SK-N-SH (cell line): ENCODE data around the gene ST6GALNAC2. TPM values are rescaled to one million over a fixed set of nuclear protein-coding genes. Genes with fewer than 3 reads are reported as not detected.
A peak's percentile ranks its signal among the peaks of the same experiment; 100 is the strongest.

Source experiments
- CTCF ChIA-PET: fragments of 300-600, 350-600 bp; formaldehyde crosslinking; extraction: SDS; loops from one replicate; lab custom pipeline; 2021; lab: Yijun Ruan, JAX
- POLR2A ChIA-PET: fragments of 350-600 bp; sonication (Branson Sonifier 250); formaldehyde crosslinking; extraction: SDS; loops from one replicate; lab custom pipeline; 2020; ENCODE audit warnings: antibody characterized with exemption, inconsistent platforms; lab: Yijun Ruan, JAX
- DNase-seq: peaks from one replicate; pipeline ENCODE4 v3.0.0; 2012
- H2AFZ ChIP-seq: fragments of 200-600 bp; sonication (generic); 2 replicates; pipeline ENCODE4 v1.8.1; 2016; ENCODE audit warnings: antibody characterized with exemption, mild to moderate bottlenecking, low read depth
- H3F3A ChIP-seq: fragments of 200-600 bp; sonication (generic); replicated peaks from 2 replicates; pipeline ENCODE3; 2016; ENCODE audit warnings: antibody characterized with exemption, mild to moderate bottlenecking; ENCODE audit not compliant: insufficient read depth
- H3K27ac ChIP-seq, 2 experiments: fragments of 200-500 bp in 1 of 2; fragments of 200-600 bp in 1 of 2; sonication (Bioruptor generic) in 1 of 2; sonication (generic), shearing (Covaris generic) in 1 of 2; 2 replicates each; pipeline versions ENCODE4 v1.5.1 to v1.6.1; 2014 to 2016; ENCODE audit warnings: low read depth in 2 of 2, inconsistent platforms in 1 of 2, low read length in 1 of 2, mild to moderate bottlenecking in 1 of 2, mixed read lengths in 1 of 2
- H3K27me3 ChIP-seq: fragments of 200-600 bp; sonication (generic), shearing (Covaris generic); 2 replicates; pipeline ENCODE4 v1.6.1; 2016; ENCODE audit warnings: mixed run types; ENCODE audit not compliant: insufficient read depth
- H3K36me3 ChIP-seq, 2 experiments: fragments of 200-500 bp in 1 of 2; fragments of 200-600 bp in 1 of 2; sonication (Bioruptor generic) in 1 of 2; sonication (generic) in 1 of 2; replicated peaks in 1 of 2; 2 replicates each; pipeline versions ENCODE3 to v1.5.1; 2014 to 2016; ENCODE audit warnings: low read length in 1 of 2, mild to moderate bottlenecking in 1 of 2; ENCODE audit not compliant: insufficient read depth in 2 of 2, control insufficient read depth in 1 of 2
- H3K4me1 ChIP-seq, 2 experiments: fragments of 200-500 bp in 1 of 2; fragments of 200-600 bp in 1 of 2; sonication (Bioruptor generic) in 1 of 2; sonication (generic), shearing (Covaris generic) in 1 of 2; 2 replicates each; pipeline versions ENCODE4 v1.5.1 to v1.6.1; 2014 to 2016; ENCODE audit warnings: low read depth in 1 of 2, low read length in 1 of 2, mixed run types in 1 of 2; ENCODE audit not compliant: insufficient read depth in 2 of 2, control insufficient read depth in 1 of 2
- H3K4me2 ChIP-seq: fragments of 200-600 bp; sonication (generic), shearing (Covaris generic); 2 replicates; pipeline ENCODE4 v1.6.1; 2017; ENCODE audit warnings: mixed run types
- H3K4me3 ChIP-seq, 2 experiments: fragments of 200-500 bp in 1 of 2; fragments of 200-600 bp in 1 of 2; sonication (Bioruptor generic) in 1 of 2; sonication (generic), shearing (Covaris generic) in 1 of 2; 2 replicates each; pipeline versions ENCODE4 v1.5.1 to v1.8.1; 2014 to 2016; ENCODE audit warnings: low read depth in 2 of 2, inconsistent platforms in 1 of 2, low read length in 1 of 2, mild to moderate bottlenecking in 1 of 2, mixed read lengths in 1 of 2, moderate library complexity in 1 of 2
- H3K79me2 ChIP-seq: fragments of 200-600 bp; sonication (generic); 2 replicates; pipeline ENCODE4 v1.8.1; 2017; ENCODE audit warnings: mild to moderate bottlenecking; ENCODE audit not compliant: insufficient read depth
- H3K9ac ChIP-seq: fragments of 200-600 bp; sonication (generic); 2 replicates; pipeline ENCODE4 v1.6.1; 2017; ENCODE audit warnings: mixed run types
- H3K9me2 ChIP-seq: fragments of 200-600 bp; sonication (generic); 2 replicates; pipeline ENCODE4 v1.6.1; 2017; ENCODE audit warnings: mixed run types
- H3K9me3 ChIP-seq: fragments of 200-600 bp; sonication (generic); 2 replicates; pipeline ENCODE4 v1.6.1; 2017; ENCODE audit warnings: mixed run types, mild to moderate bottlenecking, moderate library complexity
- H4K20me1 ChIP-seq: fragments of 200-600 bp; sonication (generic); 2 replicates; pipeline ENCODE4 v1.6.1; 2017; ENCODE audit warnings: mild to moderate bottlenecking, mixed run types; ENCODE audit not compliant: insufficient read depth
- CHD2 ChIP-seq: fragments of 150-350 bp; IDR thresholded peaks from 2 replicates; pipeline ENCODE4 v1.6.1; 2018; ENCODE audit warnings: low read length; ENCODE audit not compliant: partially characterized antibody
- ELF1 ChIP-seq: IDR thresholded peaks from 2 replicates; pipeline ENCODE4 v1.4.0; 2012
- EP300 ChIP-seq, 2 experiments: IDR thresholded peaks; 2 replicates each; pipeline versions ENCODE4 v1.4.0 to v1.6.1; 2012; ENCODE audit warnings: borderline replicate concordance in 1 of 2, low read depth in 1 of 2, low read length in 1 of 2
- EZH2phosphoT487 ChIP-seq: fragments of 200-600 bp; sonication (generic); IDR thresholded peaks from 2 replicates; pipeline ENCODE4 v1.6.1; 2017; ENCODE audit warnings: low read depth, mixed run types, mild to moderate bottlenecking, antibody characterized with exemption, moderate library complexity, borderline replicate concordance
- FOSL2 ChIP-seq: IDR thresholded peaks from 2 replicates; pipeline ENCODE4 v1.4.0; 2012; ENCODE audit warnings: low read depth, mild to moderate bottlenecking, moderate library complexity, borderline replicate concordance
- FOXJ3 ChIP-seq: sonication (generic); formaldehyde crosslinking; IDR thresholded peaks from 2 replicates; pipeline ENCODE4 v1.5.1; 2020; ENCODE audit warnings: mild to moderate bottlenecking, missing genetic modification reagents
- JUND ChIP-seq: IDR thresholded peaks from 2 replicates; pipeline ENCODE4 v1.4.0; 2012
- MXI1 ChIP-seq: IDR thresholded peaks from 2 replicates; pipeline ENCODE4 v1.6.1; 2012; ENCODE audit warnings: mild to moderate bottlenecking, low read depth, low read length, improper control_type of control experiment
- NFIC ChIP-seq: IDR thresholded peaks from 2 replicates; pipeline ENCODE4 v1.4.0; 2012; ENCODE audit warnings: borderline replicate concordance
- NRF1 ChIP-seq: IDR thresholded peaks from 2 replicates; pipeline ENCODE4 v1.6.1; 2012; ENCODE audit warnings: low read depth, mild to moderate bottlenecking, low read length
- RAD21 ChIP-seq: IDR thresholded peaks from 2 replicates; pipeline ENCODE4 v1.6.1; 2012; ENCODE audit warnings: mild to moderate bottlenecking, low read length
- RXRA ChIP-seq: IDR thresholded peaks from 2 replicates; pipeline ENCODE4 v1.4.0; 2012; ENCODE audit warnings: low read depth, mild to moderate bottlenecking, borderline replicate concordance
- SIN3A ChIP-seq: IDR thresholded peaks from 2 replicates; pipeline ENCODE4 v1.6.1; 2012; ENCODE audit warnings: low read depth, mild to moderate bottlenecking, low read length, moderate library complexity, borderline replicate concordance
- SMC3 ChIP-seq: IDR thresholded peaks from 2 replicates; pipeline ENCODE4 v1.6.1; 2012; ENCODE audit warnings: low read depth, low read length, improper control_type of control experiment
- TAF1 ChIP-seq: IDR thresholded peaks from 2 replicates; pipeline ENCODE4 v1.6.1; 2012; ENCODE audit warnings: low read depth, mild to moderate bottlenecking, low read length, moderate library complexity, borderline replicate concordance
- TCF12 ChIP-seq: IDR thresholded peaks from 2 replicates; pipeline ENCODE4 v1.4.0; 2012
- WGBS: methylation state at CpG from one replicate; pipeline ENCODE4 v1.1.6; 2017; ENCODE audit warnings: low lambda C conversion rate; 5-methylcytosine and 5-hydroxymethylcytosine counted together
- polyA plus RNA-seq, 3 experiments: library from polyadenylated mRNA; depleted of rRNA; stranded (reverse); fragments of >200 nt; gene quantifications; 2 replicates each; pipeline ENCODE4 v1.2.3, GENCODE V29; 2012
- TF ChIP-seq, protein P1 (sequence below): IDR thresholded peaks from 2 replicates; pipeline ENCODE4 v1.6.1; 2012; ENCODE audit warnings: mild to moderate bottlenecking, low read depth, low read length, moderate library complexity
- TF ChIP-seq, protein P2 (sequence below): IDR thresholded peaks from 2 replicates; pipeline ENCODE4 v1.4.0; 2012; ENCODE audit warnings: low read depth
- TF ChIP-seq, protein P3 (sequence below): fragments of 200-600 bp; sonication (generic); IDR thresholded peaks from 2 replicates; pipeline ENCODE4 v1.6.1; 2017; ENCODE audit warnings: antibody characterized with exemption, mild to moderate bottlenecking, moderate library complexity
- TF ChIP-seq, protein P4 (sequence below): IDR thresholded peaks from 2 replicates; pipeline ENCODE4 v1.4.0; 2012; ENCODE audit warnings: low read depth, borderline replicate concordance

ST6GALNAC2 gene
- polyA plus RNA-seq, 1 of the 3 experiments (the other 2 are of a cell fraction), result 0.94 TPM

DNA sequence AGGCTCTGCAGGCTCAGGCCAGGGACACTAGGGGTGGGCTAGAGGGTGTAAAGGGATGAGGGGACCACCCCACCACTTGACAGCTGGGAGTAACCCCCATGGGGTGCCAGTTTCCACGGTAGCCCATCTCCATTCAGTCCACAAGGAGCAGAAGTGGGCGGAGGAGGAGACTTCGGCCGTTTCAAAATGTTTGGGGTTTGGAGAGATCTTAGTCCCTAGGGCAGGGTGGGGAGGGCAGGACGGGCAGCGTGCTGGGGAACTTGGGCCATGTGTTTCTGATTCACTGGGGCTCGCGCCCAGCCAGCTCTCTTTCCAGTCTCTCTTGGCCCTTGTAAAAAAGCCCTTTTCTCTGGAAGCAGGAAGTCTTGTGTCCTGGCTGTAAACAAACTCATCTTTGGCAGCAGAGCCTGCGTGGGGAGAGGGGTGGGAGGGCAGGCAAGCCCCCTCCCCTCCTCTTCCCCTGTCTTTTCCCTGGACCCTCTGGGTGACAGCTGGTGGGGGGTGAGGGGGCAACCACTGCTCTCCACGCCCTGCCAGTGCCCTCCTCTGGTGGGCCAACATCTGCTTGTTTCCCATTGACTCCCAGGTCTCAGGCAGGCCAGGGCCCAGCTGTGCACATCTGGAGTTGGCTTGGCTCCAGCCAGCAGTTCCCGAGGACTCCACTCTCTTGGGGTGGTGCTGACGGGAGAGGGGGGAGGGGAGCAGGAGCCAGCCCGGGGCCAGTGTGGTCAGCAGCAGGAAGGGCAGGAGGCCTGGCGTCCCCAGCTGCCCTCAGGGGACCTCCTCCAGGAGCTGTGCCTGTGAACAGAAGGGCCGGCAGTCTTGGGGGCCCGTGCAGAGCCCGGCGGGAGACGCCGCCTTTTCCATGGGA, 56.2 kb downstream of the ST6GALNAC2 start:
- H3K4me3 ChIP-seq, result no peak overlapping the region
- POLR2A ChIA-PET, result interaction anchor here (0.6 to 11.2 kb wide), 6 partner anchors 8 to 208 kb away, joined by 3 to 245 read pairs (median 4); partner anchors contain the start of genes CYGB, MFSD11, PRCD and SRSF2
- peak overlapping the region; percentile 57 for H2AFZ ChIP-seq
- no peak overlapping the region; the same call in 1 of the 2 replicates for H3K9ac ChIP-seq
- WGBS, result 44% methylated on average over 18 of the region's 20 CpGs
- H3F3A ChIP-seq, result peaks cover 18% of the 10 kb centered on the region
- no peaks in the 10 kb centered on the region for H3K9me3 ChIP-seq
- no peaks in the 10 kb centered on the region for H3K27me3 ChIP-seq
- peak; percentile 92 for DNase-seq
- H3K4me2 ChIP-seq, result peak overlapping the region; percentile 46; the same call in 1 of the 2 replicates
- no peaks in the 10 kb centered on the region for H3K9me2 ChIP-seq
- H3K79me2 ChIP-seq, result no peaks in the 10 kb centered on the region
- TF ChIP-seq, protein P1, sequence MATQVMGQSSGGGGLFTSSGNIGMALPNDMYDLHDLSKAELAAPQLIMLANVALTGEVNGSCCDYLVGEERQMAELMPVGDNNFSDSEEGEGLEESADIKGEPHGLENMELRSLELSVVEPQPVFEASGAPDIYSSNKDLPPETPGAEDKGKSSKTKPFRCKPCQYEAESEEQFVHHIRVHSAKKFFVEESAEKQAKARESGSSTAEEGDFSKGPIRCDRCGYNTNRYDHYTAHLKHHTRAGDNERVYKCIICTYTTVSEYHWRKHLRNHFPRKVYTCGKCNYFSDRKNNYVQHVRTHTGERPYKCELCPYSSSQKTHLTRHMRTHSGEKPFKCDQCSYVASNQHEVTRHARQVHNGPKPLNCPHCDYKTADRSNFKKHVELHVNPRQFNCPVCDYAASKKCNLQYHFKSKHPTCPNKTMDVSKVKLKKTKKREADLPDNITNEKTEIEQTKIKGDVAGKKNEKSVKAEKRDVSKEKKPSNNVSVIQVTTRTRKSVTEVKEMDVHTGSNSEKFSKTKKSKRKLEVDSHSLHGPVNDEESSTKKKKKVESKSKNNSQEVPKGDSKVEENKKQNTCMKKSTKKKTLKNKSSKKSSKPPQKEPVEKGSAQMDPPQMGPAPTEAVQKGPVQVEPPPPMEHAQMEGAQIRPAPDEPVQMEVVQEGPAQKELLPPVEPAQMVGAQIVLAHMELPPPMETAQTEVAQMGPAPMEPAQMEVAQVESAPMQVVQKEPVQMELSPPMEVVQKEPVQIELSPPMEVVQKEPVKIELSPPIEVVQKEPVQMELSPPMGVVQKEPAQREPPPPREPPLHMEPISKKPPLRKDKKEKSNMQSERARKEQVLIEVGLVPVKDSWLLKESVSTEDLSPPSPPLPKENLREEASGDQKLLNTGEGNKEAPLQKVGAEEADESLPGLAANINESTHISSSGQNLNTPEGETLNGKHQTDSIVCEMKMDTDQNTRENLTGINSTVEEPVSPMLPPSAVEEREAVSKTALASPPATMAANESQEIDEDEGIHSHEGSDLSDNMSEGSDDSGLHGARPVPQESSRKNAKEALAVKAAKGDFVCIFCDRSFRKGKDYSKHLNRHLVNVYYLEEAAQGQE, result no peak
- TF ChIP-seq TCF12 (peak; percentile 52), SMC3 (peak; percentile 22; the same call in 1 of the 2 replicates), TAF1 (no peak), RAD21 (peak; percentile 13; the same call in 1 of the 2 replicates), MXI1 (peak; percentile 93), JUND (no peak), FOSL2 (no peak), ELF1 (no peak; the same call in 1 of the 2 replicates), SIN3A (no peak), NRF1 (no peak), RXRA (no peak), FOXJ3 (CRISPR knock-in tag) (no peak; the same call in none of the 2 replicates), EP300 (IDR thresholded peaks at IDR 0.05; ENCODE audit: borderline replicate concordance in 1 of 2, low read depth in 1 of 2, low read length in 1 of 2) (peak in 1 of 2 experiments; percentile 86; a peak in 2 of 4 replicates), NFIC (peak; percentile 59; the same call in 1 of the 2 replicates), EZH2phosphoT487 (no peak), CHD2 (peak; percentile 80)
- TF ChIP-seq, protein P2, sequence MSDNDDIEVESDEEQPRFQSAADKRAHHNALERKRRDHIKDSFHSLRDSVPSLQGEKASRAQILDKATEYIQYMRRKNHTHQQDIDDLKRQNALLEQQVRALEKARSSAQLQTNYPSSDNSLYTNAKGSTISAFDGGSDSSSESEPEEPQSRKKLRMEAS, result peak; percentile 85
- TF ChIP-seq, protein P3, sequence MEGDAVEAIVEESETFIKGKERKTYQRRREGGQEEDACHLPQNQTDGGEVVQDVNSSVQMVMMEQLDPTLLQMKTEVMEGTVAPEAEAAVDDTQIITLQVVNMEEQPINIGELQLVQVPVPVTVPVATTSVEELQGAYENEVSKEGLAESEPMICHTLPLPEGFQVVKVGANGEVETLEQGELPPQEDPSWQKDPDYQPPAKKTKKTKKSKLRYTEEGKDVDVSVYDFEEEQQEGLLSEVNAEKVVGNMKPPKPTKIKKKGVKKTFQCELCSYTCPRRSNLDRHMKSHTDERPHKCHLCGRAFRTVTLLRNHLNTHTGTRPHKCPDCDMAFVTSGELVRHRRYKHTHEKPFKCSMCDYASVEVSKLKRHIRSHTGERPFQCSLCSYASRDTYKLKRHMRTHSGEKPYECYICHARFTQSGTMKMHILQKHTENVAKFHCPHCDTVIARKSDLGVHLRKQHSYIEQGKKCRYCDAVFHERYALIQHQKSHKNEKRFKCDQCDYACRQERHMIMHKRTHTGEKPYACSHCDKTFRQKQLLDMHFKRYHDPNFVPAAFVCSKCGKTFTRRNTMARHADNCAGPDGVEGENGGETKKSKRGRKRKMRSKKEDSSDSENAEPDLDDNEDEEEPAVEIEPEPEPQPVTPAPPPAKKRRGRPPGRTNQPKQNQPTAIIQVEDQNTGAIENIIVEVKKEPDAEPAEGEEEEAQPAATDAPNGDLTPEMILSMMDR, result no peak
- TF ChIP-seq, protein P4, sequence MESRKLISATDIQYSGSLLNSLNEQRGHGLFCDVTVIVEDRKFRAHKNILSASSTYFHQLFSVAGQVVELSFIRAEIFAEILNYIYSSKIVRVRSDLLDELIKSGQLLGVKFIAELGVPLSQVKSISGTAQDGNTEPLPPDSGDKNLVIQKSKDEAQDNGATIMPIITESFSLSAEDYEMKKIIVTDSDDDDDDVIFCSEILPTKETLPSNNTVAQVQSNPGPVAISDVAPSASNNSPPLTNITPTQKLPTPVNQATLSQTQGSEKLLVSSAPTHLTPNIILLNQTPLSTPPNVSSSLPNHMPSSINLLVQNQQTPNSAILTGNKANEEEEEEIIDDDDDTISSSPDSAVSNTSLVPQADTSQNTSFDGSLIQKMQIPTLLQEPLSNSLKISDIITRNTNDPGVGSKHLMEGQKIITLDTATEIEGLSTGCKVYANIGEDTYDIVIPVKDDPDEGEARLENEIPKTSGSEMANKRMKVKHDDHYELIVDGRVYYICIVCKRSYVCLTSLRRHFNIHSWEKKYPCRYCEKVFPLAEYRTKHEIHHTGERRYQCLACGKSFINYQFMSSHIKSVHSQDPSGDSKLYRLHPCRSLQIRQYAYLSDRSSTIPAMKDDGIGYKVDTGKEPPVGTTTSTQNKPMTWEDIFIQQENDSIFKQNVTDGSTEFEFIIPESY, result no peak
- H3K27ac ChIP-seq, result peak overlapping the region; percentile 49 to 89; a peak in 3 of 4 replicates
- no peaks in the 10 kb centered on the region for H3K36me3 ChIP-seq
- CTCF ChIA-PET, result interaction anchor here (0.8 to 12.4 kb wide), 21 partner anchors 9 to 188 kb away, joined by 3 to 309 read pairs (median 5); partner anchors contain the start of genes AANAT, CYGB, PRCD and SPHK1
- peaks cover 13 to 66% of the 10 kb centered on the region in 2 experiments; a peak in 3 of 4 replicates for H3K4me1 ChIP-seq
- no peaks in the 10 kb centered on the region for H4K20me1 ChIP-seq
